Measurements from ENCODE around the gene CCNI2. TPM values are rescaled to one million over a fixed set of nuclear protein-coding genes. Genes with fewer than 3 reads are reported as not detected.

Gene CCNI2
- total RNA-seq, 1 experiment from 2014 or later: 0.49 TPM

GRCh38 chr5:132776131-132776937 lies 29.1 kb downstream of the CCNI2 start:
- H3K27ac ChIP-seq (ENCODE audit: low read length): no peak overlapping the region
- TF ChIP-seq REST (IDR thresholded peaks at IDR 0.05; ENCODE audit: insufficient read depth in 1 of 2, low read depth in 2 of 2, low read length in 1 of 2): no peak
- no peak for TF ChIP-seq SIN3A (IDR thresholded peaks at IDR 0.05; ENCODE audit: borderline replicate concordance, insufficient read depth, low read depth, low read length)
- TF ChIP-seq CTCF (IDR thresholded peaks at IDR 0.05): no peak
- no peak for TF ChIP-seq POLR2AphosphoS5 (IDR thresholded peaks at IDR 0.05; ENCODE audit: low read depth, low read length)
- no peak for TF ChIP-seq TCF7L2 (IDR thresholded peaks at IDR 0.05; ENCODE audit: low read depth, low read length)
- BruUV-seq (replicated peaks): no TSS peak
- H3K4me3 ChIP-seq (ENCODE audit: low read depth in 2 of 2, low read length in 2 of 2): peak overlapping the region; percentile 53 to 60
- CTCF ChIA-PET: interaction anchor here (0.5 to 0.6 kb wide), 2 partner anchors 31 to 33 kb away, joined by 4 to 5 read pairs; no protein-coding TSS in a partner anchor
- peak; percentile 57 for ATAC-seq
- POLR2A ChIA-PET: interaction anchor here (0.6 to 1.3 kb wide), 3 partner anchors 21 to 112 kb away, joined by 3 to 6 read pairs (median 3); partner anchors contain the start of gene KIF3A
- H3K27me3 ChIP-seq (ENCODE audit: control insufficient read depth, insufficient read depth, low read length): peaks cover 4% of the 10 kb centered on the region; the same call in 1 of the 2 replicates
- in situ Hi-C loops (cut with HindIII; ENCODE audit: low pct_unique_long_range_greater_than_20kb, low sequenced_read_pairs) (no loop called here), intact Hi-C loops (cut with micrococcal nuclease; ENCODE audit: unreplicated experiment) (no loop called here)
- no peak for DNase-seq (ENCODE audit: low read depth, low spot score)
- peaks cover 11% of the 10 kb centered on the region; the same call in 1 of the 2 replicates for H3K4me1 ChIP-seq (ENCODE audit: control insufficient read depth, insufficient read depth, low read length)
- H3K9me3 ChIP-seq (ENCODE audit: control insufficient read depth, insufficient read depth, low read depth, low read length): no peaks in the 10 kb centered on the region
- no peaks in the 10 kb centered on the region for H3K36me3 ChIP-seq (ENCODE audit: control insufficient read depth, insufficient read depth, low read length)

- ChIA-PET CTCF (no interaction called here), POLR2A (interaction anchor here (0.7 kb wide), 1 partner anchor 20 kb away, joined by 6 read pairs; no protein-coding TSS in a partner anchor)
- Histone ChIP-seq H3K27me3 (ENCODE audit: control insufficient read depth, insufficient read depth, low read length) (peaks cover 4% of the 10 kb centered on the region; the same call in 1 of the 2 replicates), H3K4me1 (ENCODE audit: control insufficient read depth, insufficient read depth, low read length) (peaks cover 11% of the 10 kb centered on the region; the same call in 1 of the 2 replicates), H3K4me3 (ENCODE audit: low read depth in 2 of 2, low read length in 2 of 2) (peak overlapping the region; percentile 53 to 60), H3K36me3 (ENCODE audit: control insufficient read depth, insufficient read depth, low read length) (no peaks in the 10 kb centered on the region), H3K27ac (ENCODE audit: low read length) (no peak overlapping the region), H3K9me3 (ENCODE audit: control insufficient read depth, insufficient read depth, low read depth, low read length) (no peaks in the 10 kb centered on the region)
- DNase-seq (ENCODE audit: low read depth, low spot score) (no peak), ATAC-seq (peak; percentile 6; the same call in 1 of the 2 replicates)
- intact Hi-C loops (cut with micrococcal nuclease; ENCODE audit: unreplicated experiment): no loop called here
- TF ChIP-seq TCF7L2 (IDR thresholded peaks at IDR 0.05; ENCODE audit: low read depth, low read length): no peak
- no peak for TF ChIP-seq CTCF (IDR thresholded peaks at IDR 0.05)
- TF ChIP-seq SIN3A (IDR thresholded peaks at IDR 0.05; ENCODE audit: borderline replicate concordance, insufficient read depth, low read depth, low read length): no peak
- no peak for TF ChIP-seq REST (IDR thresholded peaks at IDR 0.05; ENCODE audit: insufficient read depth in 1 of 2, low read depth in 2 of 2, low read length in 1 of 2)
- no peak for TF ChIP-seq POLR2AphosphoS5 (IDR thresholded peaks at IDR 0.05; ENCODE audit: low read depth, low read length)
- in situ Hi-C loops (cut with HindIII; ENCODE audit: low pct_unique_long_range_greater_than_20kb, low sequenced_read_pairs): no loop called here
- BruUV-seq (replicated peaks): no TSS peak
These were observed 29.6 kb downstream of the CCNI2 start for GRCh38 chr5:132776938-132777208.

Data from Panc1 (cell line).